ENCODE data around the gene STK32B.

The STK32B gene

GRCh38 chr4:5012244-5012898 lies 38.9 kb upstream of the STK32B start:
- no peak overlapping the region for H3K27ac ChIP-seq
- no peak for TF ChIP-seq ZFX (IDR thresholded peaks at IDR 0.05; ENCODE audit: borderline replicate concordance)

DNA sequence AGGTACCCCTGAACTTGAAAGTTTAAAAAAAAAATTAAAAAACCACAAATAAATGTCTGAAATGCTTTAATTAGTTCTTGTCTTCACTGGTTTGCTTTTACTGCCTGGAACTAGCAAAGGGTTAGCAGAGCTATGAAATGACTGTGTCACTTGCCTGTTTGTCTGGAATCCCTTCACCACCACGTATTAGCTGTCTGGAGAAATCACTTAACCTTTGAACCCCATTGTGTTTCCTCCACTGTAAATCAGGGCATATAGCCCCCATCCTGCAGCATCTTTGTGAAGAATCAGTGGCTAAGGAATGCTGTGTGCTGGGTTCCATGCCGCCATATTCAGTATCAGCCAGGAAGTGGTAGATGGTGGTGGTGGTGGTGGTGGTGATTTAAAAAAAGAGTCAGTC lies 38.3 kb upstream of the STK32B start:
- TF ChIP-seq ZFX (IDR thresholded peaks at IDR 0.05; ENCODE audit: borderline replicate concordance) (no peak), CTCF (IDR thresholded peaks at IDR 0.05) (no peak)
- H3K27ac ChIP-seq = no peak overlapping the region

GRCh38 chr4:5014007-5014682 lies 37.1 kb upstream of the STK32B start:
- no peak for TF ChIP-seq CTCF (IDR thresholded peaks at IDR 0.05)
- TF ChIP-seq ZFX (IDR thresholded peaks at IDR 0.05; ENCODE audit: borderline replicate concordance) = no peak
- no peak overlapping the region for H3K27ac ChIP-seq

DNA sequence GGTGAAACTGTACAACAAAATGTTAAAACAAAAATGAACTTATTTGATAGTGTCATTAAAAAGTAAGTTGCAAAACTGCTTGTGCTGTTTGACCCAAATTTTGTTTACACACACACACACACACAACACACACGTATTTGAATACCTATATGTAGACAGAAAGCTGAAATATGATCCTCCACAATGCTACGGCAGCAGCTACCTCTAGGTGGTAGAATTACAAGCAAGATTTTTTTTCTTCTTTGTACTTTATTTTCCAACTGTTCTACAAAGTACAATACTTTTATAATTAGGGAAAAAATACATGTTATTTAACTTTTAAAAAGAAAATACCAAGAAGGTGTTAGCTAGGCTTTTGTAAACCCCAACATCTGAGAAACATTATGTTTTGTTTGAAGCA lies 33.2 kb upstream of the STK32B start:
- H3K27ac ChIP-seq = no peak overlapping the region
- TF ChIP-seq CTCF (IDR thresholded peaks at IDR 0.05) (no peak), ZFX (IDR thresholded peaks at IDR 0.05; ENCODE audit: borderline replicate concordance) (no peak)

DNA sequence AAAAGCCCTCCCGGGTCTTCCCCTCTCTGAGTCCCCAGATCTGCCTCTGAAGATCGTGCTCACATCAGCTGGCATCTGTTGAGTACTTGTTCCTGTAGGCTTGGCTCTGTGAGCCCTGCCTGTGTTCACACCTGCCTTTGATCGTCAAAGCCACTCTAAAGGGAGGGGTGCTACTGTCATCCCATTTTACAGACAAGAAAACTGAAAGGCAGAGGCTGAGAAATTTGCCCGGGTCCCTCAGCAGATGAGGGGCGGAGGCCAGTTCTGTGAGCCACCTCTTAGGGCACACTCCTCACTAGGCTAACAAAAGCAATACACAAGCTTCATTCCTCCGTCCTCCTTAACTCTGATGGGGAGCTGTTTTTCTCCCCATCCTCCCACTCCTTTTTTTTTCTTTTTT lies 32.7 kb upstream of the STK32B start:
- H3K27ac ChIP-seq = no peak overlapping the region
- no peak for TF ChIP-seq ZFX (IDR thresholded peaks at IDR 0.05; ENCODE audit: borderline replicate concordance)
- TF ChIP-seq CTCF (IDR thresholded peaks at IDR 0.05) = no peak

GRCh38 chr4:5019274-5019673 lies 32.0 kb upstream of the STK32B start, which contains the start of gene CYTL1:
TSS of gene CYTL1 (minus strand) at chr4:5019458. CDS start at chr4:5019445, 13 bp downstream.
- H3K27ac ChIP-seq = no peak within 1 kb of the TSS
- TF ChIP-seq CTCF (IDR thresholded peaks at IDR 0.05) (no peak), ZFX (IDR thresholded peaks at IDR 0.05; ENCODE audit: borderline replicate concordance) (no peak)

DNA sequence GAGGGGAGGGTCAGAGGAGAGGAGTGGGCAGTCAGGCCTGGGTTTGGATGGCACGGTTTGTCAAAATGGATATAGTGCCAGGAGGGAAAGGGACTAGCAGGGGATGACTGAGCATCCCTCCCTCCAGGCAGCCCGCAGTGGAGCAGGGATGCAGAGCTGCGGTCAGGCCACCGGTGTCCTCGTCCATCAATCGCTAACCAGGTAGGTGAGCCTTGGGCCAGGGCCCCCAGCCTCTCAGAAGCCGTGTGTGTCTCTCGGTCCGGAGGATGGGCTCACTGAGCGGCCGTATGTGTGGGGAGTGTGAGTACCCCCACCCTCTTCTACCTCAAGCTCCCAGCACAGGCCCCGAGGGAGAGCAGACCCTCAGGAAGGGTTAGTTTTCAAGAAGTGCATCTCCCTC lies 31.5 kb upstream of the STK32B start:
- no peak overlapping the region for H3K27ac ChIP-seq
- TF ChIP-seq ZFX (IDR thresholded peaks at IDR 0.05; ENCODE audit: borderline replicate concordance) (no peak), CTCF (IDR thresholded peaks at IDR 0.05) (no peak)

All from 22Rv1 (cell line).